Activated CD4-positive, alpha-beta T cell treated with anti-CD3 and anti-CD28 coated beads, Interleukin-2, amount 50 U/mL, for 16 hours (primary cell): Measurements from ENCODE around the gene FGF10.
A peak's percentile ranks its signal among the peaks of the same experiment; 100 is the strongest.

ENCODE experiments used
- DNase-seq: peaks from one replicate; pipeline ENCODE4 v3.0.0-alpha.2; 2020

The FGF10 gene

GRCh38 chr5:44345871-44346270, 43.3 kb downstream of the FGF10 start:
- DNase-seq, result no peak

GRCh38 chr5:44336708-44337107, 52.5 kb downstream of the FGF10 start:
- DNase-seq, result no peak

DNA sequence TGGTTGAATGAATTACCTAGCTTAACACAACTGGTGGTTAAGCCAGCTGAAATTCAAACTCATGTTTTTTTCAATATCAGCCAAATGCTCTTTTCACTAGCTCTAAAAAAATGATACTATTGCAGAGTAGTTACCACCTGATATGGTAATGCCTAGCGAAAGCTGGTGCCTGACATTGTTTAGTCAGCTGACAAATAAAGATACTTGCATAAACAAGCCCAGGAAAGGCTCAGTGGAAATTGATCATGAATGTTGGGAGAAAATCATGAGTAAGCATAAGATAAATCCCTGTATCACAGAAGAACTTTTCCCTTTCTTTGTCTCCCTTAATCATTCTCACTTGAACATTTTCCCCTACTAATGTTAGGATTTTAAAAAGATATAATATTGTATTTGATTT, 54.6 kb downstream of the FGF10 start:
- no peak for DNase-seq

DNA sequence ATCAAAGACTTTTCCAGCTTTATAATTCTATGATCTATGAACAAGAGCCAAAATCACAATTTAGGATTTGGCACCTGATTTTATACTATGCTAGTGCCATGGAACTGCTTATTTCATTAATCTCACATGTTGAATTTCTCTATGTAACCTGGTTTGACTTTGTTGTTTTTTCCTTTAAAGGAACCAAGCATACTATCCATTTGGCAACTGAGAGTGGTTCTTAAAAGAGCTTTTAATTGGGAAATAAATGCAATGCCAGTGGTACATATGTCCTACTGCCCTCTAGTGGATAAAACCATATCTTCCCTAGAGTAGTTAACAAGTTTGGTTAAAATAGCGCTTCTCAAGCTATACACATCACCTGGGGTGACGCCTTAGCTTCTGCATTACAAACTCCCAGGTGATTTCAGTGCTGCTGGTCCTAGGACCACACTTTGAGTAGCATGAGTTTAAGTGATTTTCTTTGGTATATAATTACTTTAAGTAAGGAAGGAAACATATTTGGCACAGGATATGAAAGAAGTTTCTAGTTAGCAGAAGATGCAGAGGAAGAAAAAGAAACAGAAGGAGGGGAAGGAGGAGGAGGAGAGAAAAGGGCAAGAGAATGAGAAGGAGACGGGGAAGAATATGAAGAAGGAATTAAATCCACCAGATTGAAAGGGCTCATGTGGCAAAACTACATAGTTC, 56.8 kb downstream of the FGF10 start:
- peak; percentile 20 for DNase-seq

- no peak for DNase-seq
These were observed 57.7 kb downstream of the FGF10 start for GRCh38 chr5:44331471-44332050.

DNA sequence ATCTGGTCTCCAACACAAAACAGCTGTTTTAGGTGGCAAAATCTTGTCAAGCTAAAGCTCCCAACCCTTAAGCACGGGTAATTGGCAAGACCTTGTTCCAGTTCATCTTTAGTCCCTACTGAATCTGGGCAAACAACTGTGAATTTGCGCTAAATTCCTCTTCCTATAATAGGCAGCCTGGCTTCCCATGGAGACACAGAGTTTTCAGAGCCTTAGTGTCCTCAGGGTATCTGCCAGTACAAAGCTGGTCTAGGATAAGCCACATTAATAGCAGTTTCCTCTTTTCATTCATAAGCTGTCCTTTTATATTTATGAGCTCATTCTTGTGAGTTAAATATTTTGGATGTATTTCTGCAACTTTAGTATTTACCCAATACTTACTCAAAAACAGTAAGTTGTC, 59.5 kb downstream of the FGF10 start:
- no peak for DNase-seq

- DNase-seq, result no peak
These were observed 68.0 kb downstream of the FGF10 start for GRCh38 chr5:44321144-44321725.

DNA sequence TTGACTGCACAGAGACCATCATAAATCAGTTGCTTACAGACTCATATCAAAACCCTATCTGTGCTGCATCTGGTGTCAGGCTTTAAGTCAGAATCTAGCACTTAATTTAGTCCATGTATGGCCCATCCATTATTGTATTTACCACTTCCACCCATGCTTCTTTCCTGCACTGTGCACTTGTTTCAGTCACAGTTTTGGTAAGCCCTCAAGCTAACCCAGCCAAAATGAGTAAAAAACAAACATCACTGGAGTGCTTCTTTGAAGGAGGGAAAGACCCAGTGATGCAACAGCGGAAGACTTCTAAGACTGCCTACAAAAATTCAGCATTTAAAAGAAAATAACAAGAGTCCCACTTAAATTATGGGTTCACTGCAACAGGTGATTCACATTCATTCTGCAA, 69.0 kb downstream of the FGF10 start:
- no peak for DNase-seq

- no peak for DNase-seq
These were observed 70.3 kb downstream of the FGF10 start for GRCh38 chr5:44318883-44319282.

- no peak for DNase-seq
These were observed 76.8 kb downstream of the FGF10 start for GRCh38 chr5:44312374-44312773.

DNA sequence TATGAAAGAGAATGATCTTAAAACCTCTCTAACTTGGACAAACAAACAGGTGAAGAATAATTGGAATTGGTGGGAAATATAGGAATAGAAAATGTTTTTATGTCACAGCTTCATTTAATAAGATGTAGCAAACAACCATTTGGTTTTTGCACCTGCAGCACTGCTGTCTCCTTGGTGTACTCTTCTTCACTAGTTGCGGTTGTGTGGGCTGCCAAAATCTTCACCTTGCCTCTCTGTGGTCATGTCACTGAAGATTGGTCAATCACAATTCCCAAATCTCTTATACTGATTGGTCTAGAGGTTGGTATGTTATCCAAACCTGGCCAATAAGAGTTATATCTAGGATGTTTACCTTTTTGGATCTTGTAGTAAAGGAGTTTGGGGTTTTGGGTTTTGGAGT, 88.7 kb downstream of the FGF10 start:
- DNase-seq, result no peak

DNA sequence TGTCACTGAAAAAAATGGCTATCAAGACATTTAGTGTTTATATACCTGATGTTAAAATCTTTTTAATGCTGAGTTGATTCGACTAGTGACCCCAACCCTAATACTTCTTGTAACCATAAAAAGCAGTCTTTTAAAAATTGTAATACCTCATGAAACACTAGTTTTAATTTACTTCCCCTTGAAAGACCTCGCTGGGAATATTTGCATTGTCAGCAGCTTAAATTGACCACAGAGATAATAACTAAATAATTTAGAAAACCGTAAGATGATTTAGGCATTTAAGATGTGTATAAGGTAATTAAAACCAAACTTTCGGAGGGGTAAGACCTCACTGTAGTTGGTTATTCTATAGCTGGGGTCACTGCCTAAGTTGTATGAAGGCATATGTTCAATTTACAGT, 89.8 kb downstream of the FGF10 start:
- DNase-seq, result no peak

GRCh38 chr5:44294516-44294915, 94.7 kb downstream of the FGF10 start:
- DNase-seq, result no peak

DNA sequence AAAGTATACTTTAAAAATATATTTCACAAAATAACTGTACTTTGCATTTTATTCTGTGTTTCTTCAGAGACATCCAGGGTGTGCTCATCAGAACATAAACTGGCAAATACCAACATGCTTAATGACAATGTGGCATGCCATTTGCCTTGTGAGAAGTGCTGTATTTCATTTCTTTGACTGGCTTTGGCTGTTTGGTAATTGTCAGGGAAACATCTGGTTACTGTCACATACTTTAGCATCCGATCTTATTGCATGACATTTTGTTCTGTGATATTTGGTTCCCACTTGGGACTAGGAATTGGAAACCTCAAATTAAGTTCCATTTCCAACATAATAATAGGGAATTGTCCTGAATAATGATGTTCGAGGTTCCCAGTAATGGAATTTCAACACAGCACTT, 96.5 kb downstream of the FGF10 start:
- DNase-seq, result no peak

- DNase-seq, result no peak
These were observed 110.8 kb downstream of the FGF10 start for GRCh38 chr5:44278469-44278868.

GRCh38 chr5:44275908-44276307, 113.3 kb downstream of the FGF10 start:
- DNase-seq, result no peak

- no peak for DNase-seq
These were observed 113.9 kb downstream of the FGF10 start for GRCh38 chr5:44275329-44275728.

DNA sequence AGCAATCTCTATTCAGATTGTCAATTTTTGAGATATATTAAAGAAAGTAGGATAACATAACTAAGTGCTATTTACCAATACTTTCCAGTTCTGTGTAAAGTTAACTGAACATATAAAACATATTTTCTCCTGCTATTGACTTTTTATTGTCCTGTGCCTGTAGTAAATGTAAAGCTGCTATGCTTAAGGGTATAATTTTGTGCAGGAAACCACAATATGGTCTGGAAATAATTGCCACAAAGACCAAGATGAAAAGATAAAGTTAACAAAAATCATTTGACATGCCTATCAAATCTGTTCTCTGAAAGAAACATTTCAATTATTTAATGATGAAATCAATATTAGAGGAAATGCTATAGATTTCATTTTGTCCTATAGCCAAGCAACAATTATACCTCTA, 121.3 kb downstream of the FGF10 start:
- no peak for DNase-seq

DNA sequence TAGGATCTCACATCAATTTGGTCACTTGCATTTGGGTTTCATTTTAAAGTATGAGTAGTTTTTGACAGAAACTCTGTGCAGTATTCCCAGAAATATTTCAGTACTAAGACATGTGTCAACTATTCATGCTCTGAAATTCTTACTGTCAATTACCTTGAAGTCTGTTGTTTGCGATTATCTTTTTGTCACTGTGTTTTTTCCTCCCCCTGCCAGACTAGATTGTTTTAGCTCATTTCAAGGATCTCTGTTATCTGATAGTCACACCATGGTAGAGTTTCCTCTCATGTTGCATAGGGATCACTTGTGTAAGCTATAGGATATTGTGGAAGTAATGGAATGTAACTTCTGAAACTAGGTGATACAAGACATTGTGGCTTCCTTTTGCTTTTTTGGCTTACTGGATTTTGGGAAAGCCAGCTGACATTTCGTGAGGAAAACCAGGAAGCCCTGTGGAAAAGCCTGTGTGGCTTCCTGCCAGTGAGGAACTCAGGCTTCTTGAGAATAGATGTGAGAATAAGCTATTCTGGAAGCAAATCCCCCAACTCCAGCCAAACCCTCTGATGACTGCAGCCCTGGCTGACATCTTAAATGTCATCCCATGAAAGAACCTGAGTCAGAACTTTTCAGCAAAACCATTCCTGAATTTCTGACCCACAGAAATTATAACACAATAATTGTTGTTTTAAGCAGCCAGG, 122.2 kb downstream of the FGF10 start:
- no peak for DNase-seq

DNA sequence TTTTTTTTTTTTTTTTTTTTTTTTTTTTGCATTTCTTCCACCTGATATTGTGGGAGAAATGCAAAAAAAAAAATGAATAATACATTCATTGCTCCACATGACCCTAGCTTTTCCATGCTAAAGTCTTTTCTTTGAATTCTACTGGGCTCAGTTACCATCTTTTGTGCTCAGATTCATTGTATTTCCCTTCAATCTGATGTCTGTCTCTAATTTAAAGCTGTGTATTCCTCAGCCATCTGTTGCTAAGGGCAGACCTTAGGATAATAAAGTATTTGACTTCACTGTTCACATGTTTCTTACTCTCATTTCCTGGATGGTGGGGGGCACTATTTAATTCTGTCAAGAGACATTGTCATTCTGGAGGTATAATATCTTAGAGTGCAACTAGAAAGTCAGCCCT, 123.5 kb downstream of the FGF10 start:
- DNase-seq, result no peak

GRCh38 chr5:44260793-44261192, 128.4 kb downstream of the FGF10 start:
- DNase-seq, result no peak

DNA sequence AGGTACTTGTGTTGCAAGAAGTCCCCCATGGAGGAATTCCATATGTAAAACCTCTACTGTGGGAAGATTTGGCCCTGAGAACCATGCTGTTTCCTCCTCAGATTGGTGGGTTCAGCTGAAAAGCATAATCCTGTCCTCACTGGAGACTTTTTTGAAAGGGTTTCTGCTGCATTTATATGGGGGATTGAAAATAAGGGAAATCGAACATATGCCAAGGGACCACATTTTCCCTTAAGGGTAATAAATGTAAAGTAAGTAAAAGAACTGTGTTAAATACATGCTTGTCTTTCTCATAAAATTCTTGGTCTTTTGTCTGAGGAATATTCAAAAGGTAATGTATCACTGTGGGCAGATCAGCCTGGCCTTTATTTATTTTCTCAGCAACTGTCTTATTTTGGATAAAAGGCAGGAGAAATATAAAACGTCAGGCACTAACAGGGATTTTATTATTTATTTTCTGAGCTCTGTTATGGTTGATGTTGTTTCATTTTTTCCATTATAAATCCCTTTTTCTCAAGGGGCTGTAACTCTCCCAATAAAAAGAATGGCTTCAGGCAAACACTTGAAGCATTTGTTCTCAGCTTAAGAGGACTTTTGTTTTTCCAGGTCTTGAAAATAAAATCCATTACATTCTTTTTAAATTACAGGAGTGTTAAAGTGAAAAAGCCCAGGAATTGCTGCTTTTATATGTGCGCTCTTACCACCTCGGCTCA, 131.4 kb downstream of the FGF10 start:
- no peak for DNase-seq

- DNase-seq, result no peak
These were observed 132.0 kb downstream of the FGF10 start for GRCh38 chr5:44257221-44257620.
